ENCODE results near the gene SMOC2.

The SMOC2 gene, protein sequence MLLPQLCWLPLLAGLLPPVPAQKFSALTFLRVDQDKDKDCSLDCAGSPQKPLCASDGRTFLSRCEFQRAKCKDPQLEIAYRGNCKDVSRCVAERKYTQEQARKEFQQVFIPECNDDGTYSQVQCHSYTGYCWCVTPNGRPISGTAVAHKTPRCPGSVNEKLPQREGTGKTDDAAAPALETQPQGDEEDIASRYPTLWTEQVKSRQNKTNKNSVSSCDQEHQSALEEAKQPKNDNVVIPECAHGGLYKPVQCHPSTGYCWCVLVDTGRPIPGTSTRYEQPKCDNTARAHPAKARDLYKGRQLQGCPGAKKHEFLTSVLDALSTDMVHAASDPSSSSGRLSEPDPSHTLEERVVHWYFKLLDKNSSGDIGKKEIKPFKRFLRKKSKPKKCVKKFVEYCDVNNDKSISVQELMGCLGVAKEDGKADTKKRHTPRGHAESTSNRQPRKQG

DNA sequence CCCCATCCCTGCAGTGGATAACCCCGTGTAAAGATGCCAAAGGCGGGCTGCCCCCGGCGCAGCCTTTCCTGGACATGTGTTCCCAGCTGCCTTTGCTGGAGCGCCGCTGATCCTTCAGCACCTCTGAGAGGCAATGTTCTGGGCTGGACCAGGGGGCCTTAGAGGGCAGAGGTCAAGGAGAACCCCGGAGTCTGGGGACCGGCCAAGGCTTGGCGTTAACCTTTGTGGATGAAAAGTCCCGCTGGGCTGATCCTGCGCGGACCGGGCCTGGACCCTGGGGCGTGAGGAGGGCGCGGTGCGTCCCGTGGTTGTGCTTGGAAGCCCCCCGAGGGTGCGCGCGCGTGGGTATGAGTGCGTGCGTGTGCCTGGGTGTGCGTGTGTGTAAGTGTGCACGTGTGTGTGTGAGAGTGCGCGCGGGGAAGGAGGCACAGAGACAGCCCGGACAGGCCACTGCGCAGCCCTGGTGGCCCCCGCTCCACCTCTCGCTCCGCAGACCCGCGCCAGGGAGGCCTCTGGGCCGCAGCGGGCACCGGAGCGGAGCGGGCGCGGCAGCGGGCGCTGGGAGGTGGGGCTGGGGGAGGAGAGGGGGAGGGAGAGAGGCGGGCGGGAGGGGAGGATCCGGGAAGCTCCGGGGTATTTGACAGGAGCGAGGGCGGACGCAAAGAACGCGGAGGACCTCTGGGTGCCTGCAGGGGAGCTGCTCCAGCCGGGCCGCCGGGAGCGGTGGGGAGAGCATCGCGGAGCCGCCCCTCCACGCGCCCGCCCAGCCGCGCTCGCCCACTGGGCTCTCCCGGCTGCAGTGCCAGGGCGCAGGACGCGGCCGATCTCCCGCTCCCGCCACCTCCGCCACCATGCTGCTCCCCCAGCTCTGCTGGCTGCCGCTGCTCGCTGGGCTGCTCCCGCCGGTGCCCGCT lies at the start of gene SMOC2:
SMOC2 (plus strand) TSS at position 665 of the 914 bp plus-strand sequence; CDS start at position 852, 187 bp downstream.
- no peak for DNase-seq

DNA sequence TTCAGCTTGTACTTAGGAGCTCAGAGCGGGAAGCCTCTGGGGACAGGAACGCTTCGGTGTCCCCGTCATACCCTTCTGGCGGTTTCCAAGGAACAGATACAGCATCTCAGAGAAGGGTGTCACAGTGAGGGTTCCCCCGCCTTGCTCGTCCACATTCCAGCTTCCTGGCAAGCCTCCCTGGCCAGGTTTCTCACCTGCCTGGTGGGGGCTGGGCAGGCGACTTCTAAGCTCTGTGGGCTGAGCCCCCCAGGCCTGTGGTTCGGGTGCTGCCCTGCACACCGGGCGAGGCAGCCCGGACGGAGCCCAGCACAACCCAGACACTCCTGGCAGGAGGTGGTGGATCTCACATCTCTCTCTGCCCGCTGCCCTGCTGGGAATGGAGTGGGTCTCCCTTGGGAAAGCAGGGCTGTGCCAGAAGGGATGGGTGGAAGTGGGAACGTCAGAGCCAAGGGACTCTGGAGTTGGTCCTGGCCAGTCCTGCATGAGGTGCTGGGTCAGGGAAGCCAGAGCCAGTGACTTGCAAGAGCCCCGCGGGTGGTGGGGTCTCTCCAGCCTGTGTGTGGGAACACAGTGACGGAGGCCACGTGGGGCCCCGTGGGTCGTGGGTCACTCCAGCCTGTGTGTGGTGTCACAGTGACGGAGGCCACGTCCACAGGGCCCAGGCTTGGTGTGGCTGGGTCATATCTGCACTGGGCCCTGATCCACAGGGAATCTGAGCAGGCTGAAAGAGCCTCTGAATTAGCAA lies 47.7 kb upstream of the SMOC2 start:
- DNase-seq, result no peak

DNA sequence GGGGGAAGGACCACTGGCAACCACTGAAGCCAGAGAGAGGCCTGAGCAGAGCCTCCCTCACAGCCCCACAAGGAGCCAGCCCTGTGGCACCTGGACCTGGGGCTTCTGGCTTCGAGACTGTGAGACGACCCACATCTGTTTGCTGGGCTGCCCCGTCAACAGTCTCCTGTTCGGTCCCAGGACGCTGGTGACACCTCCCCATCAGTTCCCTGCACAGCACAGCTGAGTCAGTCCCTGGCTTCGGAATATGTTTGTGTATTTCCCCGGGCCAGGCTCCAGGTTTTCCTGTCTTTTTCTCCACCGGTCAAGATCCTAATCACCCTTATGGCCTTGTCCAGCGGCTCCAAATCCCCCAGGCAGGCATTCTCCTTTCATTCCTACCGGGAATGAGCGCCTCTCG lies 46.4 kb upstream of the SMOC2 start:
- no peak for DNase-seq

DNA sequence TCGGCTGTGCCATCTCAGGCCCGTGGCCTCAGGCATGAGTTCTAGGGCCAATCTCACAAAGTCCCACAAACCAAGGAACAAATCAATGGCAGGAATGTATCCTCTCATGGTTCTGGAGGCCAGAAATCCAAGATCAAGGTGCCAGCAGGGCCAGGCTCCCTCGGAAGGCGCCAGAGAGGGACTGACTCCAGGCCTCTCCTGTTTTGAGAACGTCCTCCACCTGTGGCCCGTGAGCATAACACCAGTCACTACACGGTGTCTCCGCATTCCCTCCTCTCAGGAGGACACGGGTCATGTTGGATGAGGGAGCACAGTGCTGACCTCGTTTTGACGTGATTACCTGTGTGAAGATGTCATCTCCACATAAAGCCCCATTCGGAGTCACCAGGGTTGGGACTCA lies 45.0 kb upstream of the SMOC2 start:
- DNase-seq, result no peak

DNA sequence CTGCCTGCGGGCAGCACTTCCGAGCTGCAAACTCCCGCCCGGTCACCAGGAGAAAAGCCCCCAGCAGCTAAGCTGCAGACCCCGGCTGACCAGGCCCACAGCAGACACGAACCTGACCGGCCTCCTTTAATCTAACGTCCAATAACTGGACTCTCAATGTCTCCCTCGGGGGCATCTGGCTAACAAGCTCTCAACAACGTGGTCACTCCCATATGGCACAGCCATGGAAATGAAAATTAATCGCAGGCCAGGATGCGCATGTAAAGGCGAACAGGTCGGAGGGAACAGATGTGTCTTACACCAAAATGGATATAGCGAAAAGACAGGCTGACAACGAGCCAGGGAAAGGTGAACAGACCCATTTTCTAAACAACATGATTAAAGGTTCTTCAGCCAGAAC lies 44.4 kb upstream of the SMOC2 start:
- no peak for DNase-seq

DNA sequence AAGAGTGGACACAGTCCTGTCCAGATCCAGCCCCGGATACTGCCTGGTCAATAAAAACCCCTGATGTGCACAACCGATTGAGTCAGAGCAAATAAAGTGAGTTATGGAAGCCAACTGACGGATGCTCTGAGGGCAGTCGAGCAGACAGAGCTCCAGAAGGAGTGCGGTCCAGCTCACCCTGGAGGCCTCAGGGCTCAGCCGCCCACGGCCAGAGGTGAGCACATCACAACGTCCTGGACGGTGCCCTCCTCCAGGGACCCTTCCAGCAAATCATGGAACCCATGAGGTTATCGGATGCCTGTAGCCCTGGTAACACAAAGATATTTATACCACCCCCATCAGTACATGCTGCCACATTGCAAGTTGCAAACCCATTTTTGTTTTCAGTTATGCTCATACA lies 44.0 kb upstream of the SMOC2 start:
- DNase-seq, result no peak

DNA sequence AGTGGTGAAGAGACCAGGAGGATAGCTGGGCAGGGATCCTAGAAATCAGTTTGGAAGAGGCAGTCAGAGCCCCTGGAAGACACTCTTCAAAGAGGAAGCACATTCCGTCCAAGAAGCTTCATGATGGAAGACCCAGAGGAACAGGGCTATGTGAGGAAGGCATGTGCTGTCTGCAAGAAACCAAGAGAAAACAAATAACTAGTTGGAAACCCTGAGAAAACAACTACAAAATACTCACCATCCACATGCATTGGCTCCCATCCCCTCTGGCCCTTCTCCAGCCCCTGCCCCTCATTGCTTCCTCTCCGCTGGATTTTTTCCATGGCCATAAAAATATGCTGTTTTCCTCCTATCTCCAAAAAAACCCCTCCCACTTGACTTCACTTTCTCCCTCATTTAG lies 40.9 kb upstream of the SMOC2 start:
- DNase-seq, result no peak

DNA sequence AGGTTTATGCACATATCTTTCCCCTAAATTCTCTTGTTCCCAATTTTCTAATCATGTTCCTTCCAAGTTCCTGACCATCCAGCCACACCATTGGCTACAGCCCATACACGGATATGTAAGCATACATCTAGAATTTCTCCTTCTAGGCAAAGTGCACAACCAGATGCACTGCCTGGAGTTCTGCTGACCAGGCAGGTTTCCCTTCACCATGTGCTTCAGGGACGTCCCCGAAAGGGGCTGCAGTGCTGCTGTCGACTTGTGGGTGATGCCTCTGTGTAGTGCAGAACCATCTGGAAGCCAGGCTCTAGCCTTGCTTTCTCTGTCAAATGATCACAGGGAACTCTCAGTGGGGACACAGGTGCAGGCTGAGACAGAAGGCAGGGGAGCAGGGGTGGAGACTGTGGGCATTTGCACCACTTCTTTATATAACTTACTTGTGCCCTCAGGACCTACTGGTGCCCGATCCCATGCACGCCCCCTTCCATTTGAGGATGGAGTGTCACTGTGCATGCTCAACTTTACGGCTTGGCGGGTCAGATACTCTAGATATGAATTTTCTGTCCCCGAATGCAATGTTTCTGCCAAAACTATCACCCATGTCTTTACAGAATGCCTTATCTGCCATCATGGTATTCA lies 37.5 kb upstream of the SMOC2 start:
- no peak for DNase-seq

DNA sequence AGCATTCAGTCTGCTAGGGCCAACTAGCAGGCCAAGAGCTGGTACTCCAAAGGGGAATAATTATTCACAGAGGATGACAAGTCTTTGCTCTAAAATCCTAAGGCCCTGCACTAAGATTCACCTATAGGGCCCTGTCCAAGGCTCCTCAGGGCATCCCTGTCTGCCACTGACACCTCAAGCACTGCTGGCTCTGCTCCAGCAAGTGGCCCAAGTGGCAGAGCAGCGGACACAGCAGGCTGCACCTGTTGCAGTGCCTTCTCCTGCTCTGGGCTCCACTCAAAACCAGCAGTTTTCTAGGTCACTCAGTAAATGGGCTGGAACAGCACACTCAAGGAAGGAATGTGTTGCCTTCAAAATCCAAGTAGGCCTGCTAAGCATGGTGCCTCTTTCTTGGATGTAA lies 36.4 kb upstream of the SMOC2 start:
- DNase-seq, result no peak

DNA sequence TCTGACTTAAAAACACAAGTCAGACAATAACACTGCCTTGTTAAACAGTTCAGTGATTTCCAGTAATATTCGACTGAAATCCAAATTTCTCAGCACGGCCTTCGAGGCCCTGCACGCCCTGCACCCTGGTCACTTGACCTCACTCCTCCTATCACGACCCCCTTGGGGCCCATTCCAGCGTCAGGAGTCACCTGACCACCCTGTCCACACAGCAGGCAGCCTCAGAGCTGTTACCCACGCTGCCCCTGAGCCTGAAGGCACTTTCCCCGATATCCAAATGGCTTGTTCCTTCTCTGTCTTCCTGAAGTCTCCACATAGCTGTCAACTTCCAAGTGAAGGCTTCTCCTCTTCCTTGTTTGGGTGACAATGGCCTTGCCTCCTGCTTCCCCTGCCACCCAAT lies 33.1 kb upstream of the SMOC2 start:
- no peak for DNase-seq

DNA sequence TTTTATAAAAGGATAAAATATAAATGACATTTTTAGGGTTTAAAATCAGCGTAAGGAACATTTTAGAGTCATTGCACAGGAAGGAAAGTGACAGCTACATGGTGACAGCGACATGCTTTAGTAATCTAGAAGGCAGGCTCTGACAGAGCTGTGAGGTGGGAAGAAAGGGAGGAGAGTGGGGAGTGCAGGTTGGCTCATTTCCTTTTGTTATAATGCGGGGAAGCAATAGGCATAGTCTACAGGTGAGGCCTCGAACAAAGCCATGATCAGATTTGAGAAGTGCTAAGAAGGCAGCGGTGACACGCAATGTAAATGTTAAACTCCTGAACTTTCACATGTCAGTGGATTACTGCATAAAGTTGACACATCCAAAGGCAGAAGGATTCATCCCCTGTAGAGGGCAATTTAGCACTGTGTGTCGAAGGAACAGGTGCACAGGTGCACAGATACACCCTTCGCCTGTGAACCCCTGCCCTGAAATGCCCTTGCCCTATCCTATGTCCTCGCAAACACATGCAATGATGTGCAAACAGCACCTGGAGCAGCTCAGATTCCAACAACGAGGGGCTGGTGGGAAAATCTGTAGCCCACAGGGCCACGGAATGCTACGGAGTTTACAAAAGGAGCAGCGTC lies 32.4 kb upstream of the SMOC2 start:
- DNase-seq, result no peak

DNA sequence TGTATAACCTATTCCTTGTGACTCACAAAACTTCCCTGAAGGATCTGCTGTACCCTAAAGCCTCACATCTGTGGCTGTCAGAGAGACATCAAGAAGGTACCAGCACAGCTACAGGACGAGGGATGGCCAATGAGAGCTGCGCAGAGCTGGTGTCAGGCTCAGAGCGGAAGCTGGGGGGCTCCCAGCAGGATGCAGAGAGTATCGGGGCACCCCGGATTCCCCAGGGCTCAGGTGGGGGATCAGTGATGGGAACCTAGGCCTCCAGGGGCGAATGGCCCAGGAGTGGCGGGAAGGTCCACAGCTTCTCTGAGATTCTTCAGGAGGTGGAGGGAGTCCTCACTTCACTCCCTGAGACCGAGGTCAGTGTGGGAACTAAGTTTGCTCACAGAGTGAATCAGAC lies 30.9 kb upstream of the SMOC2 start:
- no peak for DNase-seq

DNA sequence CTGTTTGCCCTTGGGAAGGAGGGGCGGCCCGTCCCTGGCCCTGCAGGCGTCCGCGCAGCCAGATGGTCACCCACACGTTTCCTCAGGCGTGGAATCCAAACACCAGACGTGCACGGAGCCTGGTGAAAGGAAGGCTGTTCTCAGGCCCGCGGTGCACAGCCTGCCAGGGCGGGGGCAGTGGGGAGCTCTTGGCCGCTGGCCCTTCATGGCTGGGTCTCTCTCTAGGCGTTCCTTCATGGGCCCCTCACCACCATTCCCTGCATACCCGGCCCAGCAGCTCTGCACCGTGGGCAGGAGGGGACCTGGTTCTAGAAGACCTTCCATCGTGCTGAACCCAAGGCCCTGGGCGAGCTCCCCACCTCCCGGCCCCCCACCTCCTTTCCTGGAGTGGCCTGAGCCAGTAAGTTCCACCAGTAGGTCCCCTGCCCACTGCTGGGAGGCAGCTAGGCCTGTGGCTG lies 30.4 kb upstream of the SMOC2 start:
- no peak for DNase-seq

DNA sequence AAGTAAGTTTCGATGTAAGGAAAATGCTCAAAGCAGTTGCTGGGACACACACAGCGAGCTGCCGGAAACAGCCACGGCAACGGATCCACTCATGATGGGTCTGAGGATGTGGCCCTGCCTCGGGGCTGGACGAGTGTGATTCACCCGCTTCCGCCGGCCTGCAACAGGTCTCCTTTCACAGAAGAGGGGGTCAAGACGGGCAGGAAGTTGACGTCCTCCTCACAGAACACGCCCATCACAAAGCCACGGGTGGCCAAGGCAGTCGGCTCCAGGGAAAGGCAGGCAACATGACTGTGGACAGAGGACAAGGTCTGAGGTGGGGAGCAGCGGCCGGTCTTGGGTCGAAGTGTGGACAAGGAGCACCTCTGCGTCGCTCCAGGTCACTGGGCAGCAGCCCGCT lies 29.9 kb upstream of the SMOC2 start:
- no peak for DNase-seq

DNA sequence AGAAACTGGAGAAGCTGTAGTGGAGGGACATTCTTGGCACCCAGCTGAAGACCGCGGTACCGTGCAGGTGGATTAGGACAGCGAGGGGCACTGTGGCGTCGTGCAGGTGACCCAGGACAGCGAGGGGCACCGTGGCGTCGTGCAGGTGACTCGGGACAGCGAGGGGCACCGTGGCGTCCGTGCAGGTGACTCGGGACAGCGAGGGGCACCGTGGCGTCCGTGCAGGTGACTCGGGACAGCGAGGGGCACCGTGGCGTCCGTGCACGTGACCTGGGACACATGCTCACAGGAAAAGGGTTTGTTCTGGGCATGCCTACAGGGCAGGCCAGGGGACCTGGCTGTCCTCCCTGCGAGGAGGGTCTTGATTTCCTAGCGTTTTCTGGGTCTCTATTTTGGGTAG lies 29.2 kb upstream of the SMOC2 start:
- DNase-seq, result no peak

DNA sequence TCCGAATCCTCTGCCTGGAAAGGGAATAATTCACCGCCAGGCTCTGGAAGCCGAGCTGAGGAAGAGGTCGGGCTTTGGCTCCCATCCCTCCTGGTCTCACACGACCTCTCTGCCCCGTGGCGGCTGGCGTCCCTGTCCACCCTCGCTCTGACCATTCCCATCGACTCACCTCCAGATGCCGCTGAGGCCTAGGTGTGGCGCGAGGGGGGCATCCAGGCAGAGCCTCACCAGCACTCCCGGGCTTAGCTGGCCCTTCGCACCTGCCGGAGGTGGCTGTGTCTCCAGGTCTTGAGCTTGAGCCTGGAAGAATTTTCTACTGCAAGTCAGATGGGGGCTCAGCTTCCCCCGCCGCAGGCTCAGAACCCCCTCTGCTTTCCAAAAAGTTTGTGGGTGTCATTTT lies 28.5 kb upstream of the SMOC2 start:
- no peak for DNase-seq

DNA sequence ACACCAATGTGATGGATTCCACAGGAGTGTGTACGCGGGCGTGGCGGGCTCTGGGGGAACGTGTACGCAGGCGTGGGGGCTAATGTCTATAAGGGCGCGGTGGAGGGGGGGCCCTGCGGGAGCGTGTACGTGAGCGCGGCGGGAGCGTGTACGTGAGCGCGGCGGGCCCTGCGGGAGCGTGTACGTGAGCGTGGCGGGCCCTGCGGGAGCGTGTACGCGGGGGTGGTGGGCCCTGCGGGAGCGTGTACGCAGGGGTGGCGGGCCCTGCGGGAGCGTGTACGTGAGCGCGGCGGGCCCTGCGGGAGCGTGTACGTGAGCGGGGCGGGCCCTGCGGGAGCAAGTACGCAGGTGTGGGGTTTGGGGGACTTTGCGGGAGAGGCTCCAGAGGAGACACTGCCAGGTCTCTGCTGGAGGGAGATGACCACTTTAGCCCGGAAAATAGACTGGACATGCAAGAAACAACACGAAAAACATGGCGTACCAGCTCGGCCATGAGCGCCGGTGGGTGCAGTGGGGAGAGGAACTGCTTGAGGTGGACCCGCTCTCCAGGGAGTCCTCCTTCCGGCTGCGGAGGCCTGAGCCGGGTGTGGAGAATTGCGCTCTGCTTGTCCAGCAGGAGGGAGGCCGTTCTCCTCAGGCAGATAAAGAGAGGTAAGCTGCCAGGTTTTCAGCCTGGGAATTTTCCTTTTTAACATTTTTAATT lies 27.8 kb upstream of the SMOC2 start:
- DNase-seq, result no peak

DNA sequence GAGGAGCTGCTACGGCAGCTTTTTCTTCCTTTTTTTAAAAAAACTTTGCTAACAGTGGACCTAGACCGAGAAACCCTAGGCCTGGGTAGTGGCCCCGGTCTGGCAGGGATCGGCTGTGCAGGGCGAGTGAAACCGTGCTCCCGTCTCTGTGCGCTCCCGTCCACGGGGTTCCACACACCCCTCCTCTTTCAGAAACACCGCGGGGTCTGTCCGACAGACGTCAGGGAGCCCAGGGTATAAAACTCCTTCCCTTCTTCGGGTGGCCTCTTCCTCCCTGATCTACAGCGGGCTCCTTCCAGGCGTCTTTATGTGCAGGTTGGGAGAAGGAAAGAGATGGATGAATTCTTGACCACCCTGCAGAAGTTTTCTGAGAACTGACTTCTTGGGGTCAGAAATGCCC lies 27.1 kb upstream of the SMOC2 start:
- DNase-seq, result no peak

DNA sequence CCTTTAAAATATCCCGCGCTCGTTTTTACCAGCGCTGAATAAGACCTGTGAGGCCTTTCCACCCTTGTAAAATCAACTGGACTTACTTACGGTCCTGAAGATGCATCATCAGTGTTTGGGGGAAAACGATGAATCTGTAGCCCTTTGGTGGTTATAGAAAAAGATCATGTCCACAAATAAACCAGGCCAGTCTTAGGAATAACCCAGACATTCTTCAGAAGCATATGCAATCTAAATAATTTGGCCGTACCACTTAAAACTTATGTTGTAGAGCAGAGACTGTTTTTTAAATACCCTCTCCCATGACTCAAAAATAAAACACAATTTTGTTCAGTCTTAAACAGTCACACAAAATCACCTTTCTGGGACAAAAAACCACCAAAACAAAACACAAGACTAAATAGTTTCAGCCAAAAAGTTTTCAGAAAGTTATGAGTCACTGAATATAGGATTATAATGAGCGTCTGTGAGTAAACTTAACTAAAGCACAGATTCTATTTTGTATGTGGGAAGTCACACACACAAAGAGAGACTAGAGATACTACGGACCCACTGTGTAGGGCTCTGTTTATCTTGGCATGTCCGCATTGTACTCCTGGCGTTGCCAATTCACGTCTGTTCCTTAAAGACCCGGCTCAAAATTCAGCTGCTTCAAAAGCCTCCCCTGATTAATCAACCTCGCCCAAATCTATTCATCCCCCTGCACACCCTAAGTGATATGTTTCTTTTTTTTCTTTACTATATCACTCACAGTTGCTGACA lies 26.5 kb upstream of the SMOC2 start:
- DNase-seq, result no peak

DNA sequence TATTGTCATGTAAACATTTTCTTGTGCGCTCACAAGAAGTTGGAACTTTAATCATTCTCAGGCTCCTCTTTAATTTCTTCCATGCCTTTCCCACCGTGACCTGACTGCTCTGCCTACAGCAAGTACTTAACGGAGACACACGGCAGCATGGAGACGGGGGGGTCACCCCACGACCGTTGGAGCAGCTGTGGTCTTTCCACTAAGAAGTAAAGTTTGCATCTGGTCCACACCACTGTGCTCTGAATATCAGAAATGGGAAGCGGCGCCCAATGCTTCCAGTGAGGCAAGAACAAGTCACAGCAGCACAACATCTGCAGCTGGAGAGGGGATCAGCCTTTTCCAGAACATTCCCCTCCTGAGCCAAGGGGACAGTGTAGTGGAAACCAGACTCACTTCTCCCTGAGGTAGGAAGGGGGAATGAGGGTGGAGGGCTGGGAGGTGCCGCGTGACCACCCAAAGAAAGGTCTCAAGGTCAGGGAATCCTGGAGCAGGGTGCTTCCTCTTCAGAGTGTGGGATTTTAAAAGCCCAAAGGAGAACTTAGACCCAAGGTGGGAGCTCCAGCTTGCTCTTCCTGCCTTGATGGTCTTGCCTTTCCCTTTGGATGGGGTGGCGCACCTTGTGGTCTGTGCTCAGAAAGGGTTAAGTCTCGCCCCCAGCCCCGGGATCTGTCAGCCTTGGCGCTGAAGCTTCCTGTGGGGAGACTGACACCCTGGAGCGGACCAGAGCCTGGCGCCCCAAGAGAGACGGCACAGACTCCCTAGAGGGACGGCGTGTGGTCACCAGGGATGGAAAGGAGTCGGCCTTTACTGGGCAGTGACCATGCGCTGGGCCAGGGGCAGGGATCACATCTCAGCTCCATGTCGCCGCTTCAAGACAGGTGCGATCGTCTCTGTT lies 25.6 kb upstream of the SMOC2 start:
- no peak for DNase-seq
